A549 (cell line): ENCODE measurements around the gene PLEKHM2.

Experiments
- JUN ChIP-seq, 2 experiments: fragments of >200 bp; sonication (Bioruptor Twin); formaldehyde crosslinking; IDR thresholded peaks; 2 replicates in 1 of 2; 3 replicates in 1 of 2; pipeline ENCODE4 v1.6.1; 2016 to 2017
- NPAS2 ChIP-seq: fragments of 250-450 bp; sonication (Bioruptor Pico); IDR thresholded peaks from 2 replicates; pipeline ENCODE4 v1.8.0; 2022; ENCODE audit warnings: mild to moderate bottlenecking, moderate library complexity, borderline replicate concordance
- POLR2A ChIP-seq: IDR thresholded peaks from 2 replicates; pipeline ENCODE4 v1.6.1; 2012; ENCODE audit warnings: mild to moderate bottlenecking, low read length
- POLR2AphosphoS2 ChIP-seq: conservative IDR thresholded peaks from 2 replicates; pipeline ENCODE4 v1.6.1; 2012; ENCODE audit warnings: low read length, improper control_type of control experiment, inconsistent platforms
- TF ChIP-seq, protein P1 (sequence below): fragments of >200 bp; sonication (Bioruptor Twin); formaldehyde crosslinking; IDR thresholded peaks from 3 replicates; pipeline ENCODE4 v1.5.1; 2016

GRCh38 chr1:15720861-15721260 lies 36.7 kb downstream of the PLEKHM2 start:
- TF ChIP-seq, protein P1, sequence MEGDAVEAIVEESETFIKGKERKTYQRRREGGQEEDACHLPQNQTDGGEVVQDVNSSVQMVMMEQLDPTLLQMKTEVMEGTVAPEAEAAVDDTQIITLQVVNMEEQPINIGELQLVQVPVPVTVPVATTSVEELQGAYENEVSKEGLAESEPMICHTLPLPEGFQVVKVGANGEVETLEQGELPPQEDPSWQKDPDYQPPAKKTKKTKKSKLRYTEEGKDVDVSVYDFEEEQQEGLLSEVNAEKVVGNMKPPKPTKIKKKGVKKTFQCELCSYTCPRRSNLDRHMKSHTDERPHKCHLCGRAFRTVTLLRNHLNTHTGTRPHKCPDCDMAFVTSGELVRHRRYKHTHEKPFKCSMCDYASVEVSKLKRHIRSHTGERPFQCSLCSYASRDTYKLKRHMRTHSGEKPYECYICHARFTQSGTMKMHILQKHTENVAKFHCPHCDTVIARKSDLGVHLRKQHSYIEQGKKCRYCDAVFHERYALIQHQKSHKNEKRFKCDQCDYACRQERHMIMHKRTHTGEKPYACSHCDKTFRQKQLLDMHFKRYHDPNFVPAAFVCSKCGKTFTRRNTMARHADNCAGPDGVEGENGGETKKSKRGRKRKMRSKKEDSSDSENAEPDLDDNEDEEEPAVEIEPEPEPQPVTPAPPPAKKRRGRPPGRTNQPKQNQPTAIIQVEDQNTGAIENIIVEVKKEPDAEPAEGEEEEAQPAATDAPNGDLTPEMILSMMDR, result no peak
- TF ChIP-seq JUN (IDR thresholded peaks at IDR 0.05), result no peak
- no peak for TF ChIP-seq POLR2AphosphoS2
- no peak for TF ChIP-seq POLR2A
- TF ChIP-seq NPAS2 (CRISPR knock-in tag), result no peak
